ENCODE results near the gene SLC35F3. TPM values are rescaled to one million over a fixed set of nuclear protein-coding genes. Genes with fewer than 3 reads are reported as not detected.

SLC35F3 gene
- total RNA-seq, 4 donors from 2014 or later, result 0.36 to 1.4 (median 0.54) TPM

DNA sequence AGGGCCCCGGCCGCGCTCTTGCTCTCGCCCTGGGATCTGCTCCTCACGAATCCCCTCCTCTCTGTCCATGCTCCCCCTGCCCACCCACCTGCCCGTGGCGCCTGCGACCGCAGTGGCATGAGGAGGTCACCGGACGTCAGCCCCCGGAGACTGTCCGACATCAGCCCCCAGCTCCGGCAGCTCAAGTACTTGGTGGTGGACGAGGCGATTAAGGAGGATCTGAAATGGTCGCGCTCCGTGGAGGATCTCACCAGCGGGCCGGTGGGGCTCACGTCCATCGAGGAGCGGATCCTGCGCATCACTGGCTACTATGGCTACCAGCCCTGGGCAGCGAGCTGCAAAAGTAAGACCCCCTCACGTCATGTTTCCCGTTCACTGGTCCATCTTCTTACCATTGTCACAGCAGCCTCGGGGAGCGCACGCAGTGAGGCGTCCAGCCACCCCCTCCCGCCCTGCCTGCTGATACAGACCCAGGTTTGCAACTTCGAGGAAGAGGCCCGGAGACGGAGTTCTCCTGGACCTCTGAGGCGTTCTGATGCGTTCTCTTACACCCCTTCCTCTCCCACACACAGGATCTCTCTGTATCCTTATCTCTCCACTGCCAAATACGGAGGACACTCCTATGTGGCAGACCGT is 1.1 kb downstream of the SLC35F3 start:
- H3K27ac ChIP-seq, result no peak overlapping the region
- H3K9me3 ChIP-seq, result no peaks in the 10 kb centered on the region
- peaks cover 8% of the 10 kb centered on the region for H3K4me1 ChIP-seq
- peaks cover 54% of the 10 kb centered on the region for H3K27me3 ChIP-seq
- no peaks in the 10 kb centered on the region for H3K36me3 ChIP-seq
- WGBS, result 17% methylated on average over 15 of the region's 40 CpGs
- TF ChIP-seq EP300 (IDR thresholded peaks at IDR 0.05) (no peak), POLR2AphosphoS5 (IDR thresholded peaks at IDR 0.05) (no peak), POLR2A (IDR thresholded peaks at IDR 0.05) (no peak)
- TF ChIP-seq, protein P1, sequence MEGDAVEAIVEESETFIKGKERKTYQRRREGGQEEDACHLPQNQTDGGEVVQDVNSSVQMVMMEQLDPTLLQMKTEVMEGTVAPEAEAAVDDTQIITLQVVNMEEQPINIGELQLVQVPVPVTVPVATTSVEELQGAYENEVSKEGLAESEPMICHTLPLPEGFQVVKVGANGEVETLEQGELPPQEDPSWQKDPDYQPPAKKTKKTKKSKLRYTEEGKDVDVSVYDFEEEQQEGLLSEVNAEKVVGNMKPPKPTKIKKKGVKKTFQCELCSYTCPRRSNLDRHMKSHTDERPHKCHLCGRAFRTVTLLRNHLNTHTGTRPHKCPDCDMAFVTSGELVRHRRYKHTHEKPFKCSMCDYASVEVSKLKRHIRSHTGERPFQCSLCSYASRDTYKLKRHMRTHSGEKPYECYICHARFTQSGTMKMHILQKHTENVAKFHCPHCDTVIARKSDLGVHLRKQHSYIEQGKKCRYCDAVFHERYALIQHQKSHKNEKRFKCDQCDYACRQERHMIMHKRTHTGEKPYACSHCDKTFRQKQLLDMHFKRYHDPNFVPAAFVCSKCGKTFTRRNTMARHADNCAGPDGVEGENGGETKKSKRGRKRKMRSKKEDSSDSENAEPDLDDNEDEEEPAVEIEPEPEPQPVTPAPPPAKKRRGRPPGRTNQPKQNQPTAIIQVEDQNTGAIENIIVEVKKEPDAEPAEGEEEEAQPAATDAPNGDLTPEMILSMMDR (IDR thresholded peaks at IDR 0.05), result no peak
- peak overlapping the region; percentile 33 for H3K4me3 ChIP-seq
- no peak for DNase-seq (ENCODE audit: low spot score in 2 of 2)

DNA sequence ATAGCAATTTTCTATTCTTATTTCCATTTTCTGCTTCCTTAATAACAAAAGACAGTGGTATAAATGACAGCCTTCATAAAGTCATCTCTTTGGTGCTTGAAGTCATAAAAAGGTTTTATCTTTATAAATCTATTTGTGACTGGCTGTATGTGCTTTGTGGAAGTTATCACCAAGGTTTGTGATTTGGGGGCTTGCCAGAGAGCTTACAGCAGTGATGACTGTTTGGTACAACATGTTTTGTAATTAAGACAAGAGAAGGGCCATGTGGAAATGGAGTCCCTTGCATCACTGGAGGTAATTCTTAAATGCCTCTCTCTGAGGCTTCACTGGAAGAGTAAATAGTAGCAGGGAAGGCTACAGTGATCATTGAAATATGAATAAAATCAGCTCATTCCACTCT is 2.7 kb downstream of the SLC35F3 start:
- H3K27ac ChIP-seq, result no peak overlapping the region
- H3K4me3 ChIP-seq, result no peak overlapping the region
- H3K9me3 ChIP-seq, result no peaks in the 10 kb centered on the region
- no peak for DNase-seq (ENCODE audit: low spot score in 2 of 2)
- peaks cover 8% of the 10 kb centered on the region for H3K4me1 ChIP-seq
- H3K36me3 ChIP-seq, result no peaks in the 10 kb centered on the region
- H3K27me3 ChIP-seq, result peaks cover 47% of the 10 kb centered on the region
- TF ChIP-seq EP300 (IDR thresholded peaks at IDR 0.05) (no peak), POLR2A (IDR thresholded peaks at IDR 0.05) (no peak), POLR2AphosphoS5 (IDR thresholded peaks at IDR 0.05) (no peak)
- TF ChIP-seq, protein P1 (IDR thresholded peaks at IDR 0.05), result no peak

DNA sequence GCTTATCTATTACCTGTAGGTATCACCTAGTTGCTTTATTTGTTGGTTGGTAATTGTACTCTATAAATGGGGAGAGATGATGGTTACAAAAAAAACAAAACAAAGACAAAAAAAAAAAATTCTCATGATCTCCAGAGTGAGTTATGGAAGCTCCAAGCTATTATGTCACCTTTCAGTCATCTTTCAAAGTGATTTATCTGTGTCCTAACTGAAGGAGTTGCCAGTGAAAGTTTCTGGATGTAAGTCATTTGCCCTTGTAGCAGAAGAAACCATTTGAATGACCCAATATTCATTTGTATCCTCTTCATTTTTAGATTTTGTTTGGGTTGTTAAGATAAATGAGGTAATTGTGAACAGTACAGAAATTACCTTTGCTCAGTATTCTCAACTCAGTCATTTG is 3.6 kb downstream of the SLC35F3 start:
- Histone ChIP-seq H3K9me3 (no peaks in the 10 kb centered on the region), H3K4me1 (peaks cover 8% of the 10 kb centered on the region), H3K4me3 (no peak overlapping the region), H3K27me3 (peaks cover 47% of the 10 kb centered on the region), H3K36me3 (no peaks in the 10 kb centered on the region), H3K27ac (no peak overlapping the region)
- no peak for DNase-seq (ENCODE audit: low spot score in 2 of 2)
- TF ChIP-seq, protein P1 (IDR thresholded peaks at IDR 0.05), result no peak
- no peak for TF ChIP-seq POLR2AphosphoS5 (IDR thresholded peaks at IDR 0.05)
- TF ChIP-seq EP300 (IDR thresholded peaks at IDR 0.05), result no peak
- TF ChIP-seq POLR2A (IDR thresholded peaks at IDR 0.05), result no peak

DNA sequence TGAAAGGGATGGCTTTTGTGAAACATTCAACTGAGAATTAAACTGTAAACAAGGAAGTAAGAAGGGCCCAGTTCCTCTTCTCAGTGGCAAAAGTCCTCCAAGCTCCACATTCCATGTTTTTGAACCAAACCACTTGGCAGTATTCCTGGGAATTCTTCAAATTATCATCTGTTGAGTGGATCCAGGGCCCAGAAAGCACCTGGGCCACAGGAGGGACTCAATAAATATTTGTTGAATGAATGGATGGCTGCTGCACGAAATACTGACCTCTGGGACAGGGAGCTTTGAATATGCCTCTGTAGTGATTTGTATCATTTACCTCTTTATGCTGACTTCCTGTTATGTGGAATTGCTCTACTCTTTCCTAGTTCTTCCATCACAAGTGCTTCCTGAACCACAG is 4.7 kb downstream of the SLC35F3 start:
- no peaks in the 10 kb centered on the region for H3K9me3 ChIP-seq
- H3K27ac ChIP-seq, result no peak overlapping the region
- no peaks in the 10 kb centered on the region for H3K36me3 ChIP-seq
- H3K4me1 ChIP-seq, result peaks cover 8% of the 10 kb centered on the region
- 75% methylated on average over 1 of the region's 1 CpG for WGBS
- peaks cover 38% of the 10 kb centered on the region for H3K27me3 ChIP-seq
- TF ChIP-seq POLR2AphosphoS5 (IDR thresholded peaks at IDR 0.05) (no peak), EP300 (IDR thresholded peaks at IDR 0.05) (no peak), POLR2A (IDR thresholded peaks at IDR 0.05) (no peak)
- TF ChIP-seq, protein P1 (IDR thresholded peaks at IDR 0.05), result no peak
- DNase-seq (ENCODE audit: low spot score in 2 of 2), result no peak
- H3K4me3 ChIP-seq, result no peak overlapping the region

DNA sequence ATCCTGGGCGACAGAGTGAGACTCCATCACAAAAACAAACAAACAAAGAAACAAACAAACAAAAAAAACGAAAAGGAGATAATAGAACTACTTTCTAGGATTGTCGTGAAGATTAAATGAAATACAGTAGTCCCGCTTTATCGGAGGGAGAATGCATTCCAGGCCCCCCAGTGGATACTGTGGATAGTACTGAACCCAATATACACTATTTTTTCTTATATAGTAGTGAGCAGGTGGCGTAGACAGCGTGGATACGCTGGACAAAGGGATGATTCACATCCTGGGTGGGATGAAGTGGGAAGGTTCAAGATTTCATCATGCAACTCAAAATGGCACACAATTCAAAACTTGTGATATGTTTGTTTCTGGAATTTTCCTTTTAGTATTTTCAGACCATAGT is 8.0 kb downstream of the SLC35F3 start:
- no peaks in the 10 kb centered on the region for H3K36me3 ChIP-seq
- DNase-seq (ENCODE audit: low spot score in 2 of 2), result no peak
- TF ChIP-seq EP300 (IDR thresholded peaks at IDR 0.05) (no peak), POLR2A (IDR thresholded peaks at IDR 0.05) (no peak), POLR2AphosphoS5 (IDR thresholded peaks at IDR 0.05) (no peak)
- TF ChIP-seq, protein P1 (IDR thresholded peaks at IDR 0.05), result no peak
- no peaks in the 10 kb centered on the region for H3K9me3 ChIP-seq
- H3K4me3 ChIP-seq, result no peak overlapping the region
- H3K4me1 ChIP-seq, result no peaks in the 10 kb centered on the region
- WGBS, result 84% methylated on average over 8 of the region's 8 CpGs
- peaks cover 11% of the 10 kb centered on the region for H3K27me3 ChIP-seq
- no peak overlapping the region for H3K27ac ChIP-seq

Data from suprapubic skin (tissue), 4 donors.